T-helper 2 cell treated with Interferon-gamma antibody and Interleukin-4, amounts not matched to agents 5 μg/mL and 100 μg/mL, for 36 hours (primary cell): ENCODE results near the gene SLC17A7.

Source experiments
- DNase-seq: peaks from one replicate; pipeline ENCODE4 v3.0.0; 2021; ENCODE audit warnings: low spot score
- H3K27ac Mint-ChIP-seq: one replicate; pipeline ENCODE4 v1.8.0; 2021; ENCODE audit warnings: mild to moderate bottlenecking, mixed read lengths
- H3K27me3 Mint-ChIP-seq: one replicate; pipeline ENCODE4 v1.8.0; 2021; ENCODE audit warnings: low read depth, mixed read lengths
- H3K36me3 Mint-ChIP-seq: one replicate; pipeline ENCODE4 v1.8.0; 2021; ENCODE audit warnings: low read depth, mixed read lengths
- H3K4me1 Mint-ChIP-seq: one replicate; pipeline ENCODE4 v1.8.0; 2021; ENCODE audit warnings: low read depth, mixed read lengths
- H3K4me3 Mint-ChIP-seq: one replicate; pipeline ENCODE4 v1.8.0; 2022; ENCODE audit warnings: mild to moderate bottlenecking, moderate library complexity, mixed read lengths
- H3K9me3 Mint-ChIP-seq: one replicate; pipeline ENCODE4 v1.8.0; 2021; ENCODE audit warnings: mixed read lengths

Gene SLC17A7

GRCh38 chr19:49422407-49423070 is 18.8 kb downstream of the SLC17A7 start:
- Mint-ChIP-seq H3K4me3 (peak overlapping the region; percentile 77), H3K4me1 (peaks cover 37% of the 10 kb centered on the region), H3K27me3 (peaks cover 92% of the 10 kb centered on the region), H3K9me3 (no peaks in the 10 kb centered on the region), H3K36me3 (peaks cover 4% of the 10 kb centered on the region), H3K27ac (peak overlapping the region; percentile 8)
- DNase-seq, result peak; percentile 68

GRCh38 chr19:49421878-49422202 is 19.5 kb downstream of the SLC17A7 start:
- Mint-ChIP-seq H3K36me3 (peaks cover 4% of the 10 kb centered on the region), H3K4me3 (peak overlapping the region; percentile 60), H3K9me3 (no peaks in the 10 kb centered on the region), H3K27ac (peak overlapping the region; percentile 46), H3K4me1 (peaks cover 32% of the 10 kb centered on the region), H3K27me3 (peaks cover 86% of the 10 kb centered on the region)
- DNase-seq, result no peak

DNA sequence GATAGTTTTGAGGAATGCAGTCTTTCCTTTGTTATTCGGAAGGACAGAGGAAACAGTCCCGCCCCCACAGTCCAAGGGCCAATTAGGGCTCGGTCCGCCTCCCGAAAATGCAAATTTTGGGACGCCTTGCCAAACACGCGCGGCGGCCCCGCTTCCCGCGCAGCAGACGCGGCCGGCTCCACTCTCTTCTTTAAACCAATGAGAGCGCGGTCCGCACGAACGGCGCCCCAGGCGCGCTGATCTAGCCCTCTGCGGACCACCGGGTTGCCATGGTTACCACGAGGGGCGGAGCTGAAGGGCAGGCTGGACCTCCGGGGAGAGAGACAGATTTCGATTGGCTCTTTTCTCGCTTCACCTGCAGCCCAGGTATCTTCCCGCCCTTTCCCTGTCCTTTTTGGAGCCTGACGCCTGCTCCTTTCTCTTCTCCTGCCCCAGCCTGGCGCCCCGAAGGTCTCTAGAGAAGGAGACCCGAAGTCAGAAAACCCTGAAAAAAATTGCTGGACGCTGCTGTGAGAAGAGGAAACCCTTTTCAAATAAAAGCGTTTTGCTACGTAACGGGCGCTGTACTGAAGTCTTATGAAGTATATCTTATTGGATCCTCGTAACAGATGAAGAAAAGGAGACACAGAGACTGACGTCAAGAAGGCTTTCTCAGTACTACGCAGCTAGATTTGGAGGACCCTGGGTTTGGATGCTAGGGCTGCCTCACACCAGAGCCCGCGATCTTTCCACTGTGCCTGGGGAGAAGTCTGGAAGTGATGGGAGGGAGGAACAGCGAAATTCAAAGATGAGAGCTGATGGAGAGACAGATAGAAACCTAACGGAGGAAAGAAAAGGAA is 20.1 kb downstream of the SLC17A7 start:
- Mint-ChIP-seq H3K4me3 (peak overlapping the region; percentile 60), H3K4me1 (peaks cover 27% of the 10 kb centered on the region), H3K36me3 (peaks cover 4% of the 10 kb centered on the region), H3K27ac (peak overlapping the region; percentile 46), H3K9me3 (no peaks in the 10 kb centered on the region), H3K27me3 (peaks cover 81% of the 10 kb centered on the region)
- DNase-seq, result peak; percentile 58

DNA sequence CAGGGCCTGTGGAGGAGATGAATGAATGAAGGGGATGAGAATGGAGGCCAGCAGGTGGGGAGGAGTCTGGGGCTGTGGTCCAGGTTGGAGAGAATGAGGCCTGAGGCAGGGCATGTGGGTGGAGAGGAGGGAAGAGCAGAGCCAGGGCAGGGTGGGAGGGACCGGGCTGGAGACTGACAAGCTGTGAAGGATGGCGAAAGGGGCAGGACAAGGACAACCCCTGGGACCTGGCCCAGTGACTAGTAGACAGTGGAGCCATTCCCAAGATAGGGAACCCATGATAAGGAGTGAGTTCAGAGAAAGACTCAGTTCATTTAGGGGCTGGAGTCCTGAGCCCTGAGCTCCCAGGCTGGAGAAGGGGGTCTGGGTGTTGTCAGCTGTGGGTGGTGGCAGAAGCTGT is 21.1 kb downstream of the SLC17A7 start:
- Mint-ChIP-seq H3K36me3 (peaks cover 4% of the 10 kb centered on the region), H3K27ac (no peak overlapping the region), H3K9me3 (no peaks in the 10 kb centered on the region), H3K4me3 (peak overlapping the region; percentile 27), H3K4me1 (peaks cover 26% of the 10 kb centered on the region), H3K27me3 (peaks cover 72% of the 10 kb centered on the region)
- DNase-seq, result no peak

GRCh38 chr19:49419173-49419572 is 22.2 kb downstream of the SLC17A7 start:
- H3K9me3 Mint-ChIP-seq, result no peaks in the 10 kb centered on the region
- no peak for DNase-seq
- H3K36me3 Mint-ChIP-seq, result peaks cover 4% of the 10 kb centered on the region
- H3K27ac Mint-ChIP-seq, result no peak overlapping the region
- H3K4me3 Mint-ChIP-seq, result no peak overlapping the region
- peaks cover 21% of the 10 kb centered on the region for H3K4me1 Mint-ChIP-seq
- H3K27me3 Mint-ChIP-seq, result peaks cover 62% of the 10 kb centered on the region

DNA sequence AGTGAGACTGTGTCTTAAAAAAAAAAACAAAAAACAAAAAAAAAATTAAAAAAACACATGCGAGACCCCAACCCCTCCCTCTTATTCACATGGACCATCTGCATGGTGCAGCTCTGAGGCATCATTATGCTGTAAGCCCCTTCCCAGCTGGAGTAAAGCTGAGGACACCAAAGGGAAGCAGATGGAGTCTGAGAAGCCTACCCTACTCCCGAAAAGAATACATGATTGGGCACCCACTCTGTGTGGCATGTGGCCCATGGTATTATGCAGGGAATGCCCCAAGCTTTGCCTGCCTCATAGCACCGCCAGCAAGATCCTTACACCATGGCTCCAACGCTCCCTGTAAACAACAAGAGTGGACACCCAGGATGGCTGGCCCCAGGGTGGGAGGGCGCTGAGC is 22.8 kb downstream of the SLC17A7 start:
- H3K4me3 Mint-ChIP-seq, result no peak overlapping the region
- H3K4me1 Mint-ChIP-seq, result peaks cover 14% of the 10 kb centered on the region
- H3K9me3 Mint-ChIP-seq, result no peaks in the 10 kb centered on the region
- H3K27me3 Mint-ChIP-seq, result peaks cover 55% of the 10 kb centered on the region
- no peak for DNase-seq
- no peak overlapping the region for H3K27ac Mint-ChIP-seq
- peaks cover 4% of the 10 kb centered on the region for H3K36me3 Mint-ChIP-seq

DNA sequence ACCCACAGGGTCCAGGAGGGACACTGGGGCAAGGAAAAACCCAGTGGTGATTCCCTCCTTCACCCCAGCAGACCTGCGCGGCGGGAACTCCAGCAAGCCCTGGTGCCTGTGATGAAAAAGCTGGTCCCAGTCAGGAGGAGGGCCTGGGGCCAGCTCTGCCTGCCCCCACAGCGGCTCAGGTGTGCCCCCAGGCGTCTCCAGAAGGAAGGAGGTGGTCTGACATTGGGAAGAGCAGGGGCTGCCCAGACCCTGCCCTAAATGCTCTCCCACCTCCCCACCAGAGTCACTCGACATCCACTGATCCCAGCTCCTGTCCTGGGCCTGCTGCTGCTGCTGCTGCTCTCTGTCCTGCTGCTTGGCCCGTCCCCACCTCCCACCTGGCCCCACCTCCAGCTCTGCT is 24.2 kb downstream of the SLC17A7 start:
- Mint-ChIP-seq H3K9me3 (no peaks in the 10 kb centered on the region), H3K4me3 (no peak overlapping the region), H3K27me3 (peaks cover 49% of the 10 kb centered on the region), H3K36me3 (peaks cover 4% of the 10 kb centered on the region), H3K4me1 (peaks cover 9% of the 10 kb centered on the region), H3K27ac (no peak overlapping the region)
- no peak for DNase-seq

- Mint-ChIP-seq H3K4me1 (peaks cover 15% of the 10 kb centered on the region), H3K27ac (peak overlapping the region; percentile 5), H3K9me3 (no peaks in the 10 kb centered on the region), H3K36me3 (peaks cover 1% of the 10 kb centered on the region), H3K4me3 (no peak overlapping the region), H3K27me3 (peaks cover 38% of the 10 kb centered on the region)
- no peak for DNase-seq
Measured at GRCh38 chr19:49415810-49416200, 25.5 kb downstream of the SLC17A7 start.

DNA sequence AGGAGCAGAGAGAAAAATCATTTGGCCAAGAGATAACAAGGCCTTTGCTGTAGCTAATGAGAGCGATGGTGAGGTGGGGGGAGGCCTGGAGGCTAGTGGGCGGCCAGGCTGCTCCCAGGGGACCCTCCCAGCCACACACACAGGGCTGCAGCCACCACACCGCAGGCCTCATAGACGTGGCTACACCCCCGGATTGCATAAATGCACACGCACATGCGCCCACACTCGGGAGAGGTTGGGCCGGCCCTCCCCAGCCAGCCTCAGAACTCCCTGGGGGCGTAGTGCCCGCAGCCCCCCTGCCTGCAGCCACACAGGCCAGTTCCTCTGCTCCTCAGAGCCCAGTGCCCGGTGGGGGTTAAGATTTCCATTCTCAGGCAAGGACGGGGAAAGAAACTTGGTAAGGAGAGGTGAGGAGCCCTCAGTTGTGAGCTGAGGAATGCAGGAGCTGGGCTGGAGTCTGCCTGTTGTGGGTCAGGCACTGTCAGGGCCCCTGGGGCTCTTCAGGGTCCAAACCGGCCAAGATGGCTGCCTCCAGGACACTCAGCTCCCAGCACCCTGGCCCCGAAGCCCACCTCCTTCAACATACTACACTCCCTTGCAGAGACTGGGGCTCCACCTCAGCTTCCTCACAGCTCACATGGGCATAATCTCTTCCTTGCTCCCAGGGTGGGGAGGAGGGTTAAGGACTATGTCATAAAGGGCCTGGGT is 26.1 kb downstream of the SLC17A7 start:
- H3K27ac Mint-ChIP-seq, result no peak overlapping the region
- H3K36me3 Mint-ChIP-seq, result peaks cover 1% of the 10 kb centered on the region
- no peaks in the 10 kb centered on the region for H3K9me3 Mint-ChIP-seq
- no peak overlapping the region for H3K4me3 Mint-ChIP-seq
- peaks cover 32% of the 10 kb centered on the region for H3K27me3 Mint-ChIP-seq
- H3K4me1 Mint-ChIP-seq, result peaks cover 15% of the 10 kb centered on the region
- no peak for DNase-seq

DNA sequence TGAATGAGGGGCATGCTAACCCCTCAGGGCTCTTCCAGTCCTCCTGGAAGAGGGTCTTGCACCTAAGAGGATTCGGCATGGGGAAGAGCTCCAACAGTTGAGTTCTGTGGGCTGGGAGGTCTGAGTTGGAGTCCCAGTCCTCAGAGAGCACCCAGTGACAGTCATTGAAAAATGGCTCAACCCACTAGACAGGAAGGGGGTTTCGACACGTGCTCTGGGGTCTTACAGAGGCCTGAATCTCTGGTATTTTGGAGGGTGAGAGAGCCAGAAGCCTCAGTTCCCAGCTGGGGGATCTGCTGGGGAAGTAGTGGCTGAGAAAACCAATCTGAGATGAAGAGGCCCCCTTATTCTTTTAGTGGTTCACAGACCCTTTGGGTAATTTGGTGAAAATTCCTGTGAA is 27.1 kb downstream of the SLC17A7 start:
- no peak overlapping the region for H3K4me3 Mint-ChIP-seq
- no peaks in the 10 kb centered on the region for H3K9me3 Mint-ChIP-seq
- H3K27ac Mint-ChIP-seq, result no peak overlapping the region
- DNase-seq, result no peak
- H3K4me1 Mint-ChIP-seq, result peaks cover 25% of the 10 kb centered on the region
- H3K36me3 Mint-ChIP-seq, result peaks cover 3% of the 10 kb centered on the region
- peaks cover 22% of the 10 kb centered on the region for H3K27me3 Mint-ChIP-seq

DNA sequence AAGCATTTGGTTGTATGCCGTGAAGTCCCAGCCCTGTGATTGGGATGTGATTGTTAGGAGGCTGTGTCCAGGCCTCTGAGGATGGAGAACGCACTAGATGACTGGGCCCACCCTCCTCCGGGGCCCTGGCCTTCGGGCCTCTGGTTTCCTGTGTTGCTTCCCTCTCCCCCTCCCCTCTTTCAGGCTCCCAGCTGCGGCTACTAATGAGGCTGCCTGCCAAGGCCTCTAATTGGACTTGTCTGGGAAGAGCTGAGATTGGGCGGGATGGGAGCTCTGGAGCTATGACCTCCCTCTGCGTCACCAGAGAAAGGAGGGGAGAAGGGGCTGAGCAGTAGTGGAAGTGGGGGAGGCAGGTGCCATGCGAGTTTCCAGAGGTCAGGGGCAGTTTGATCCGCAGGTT is 28.0 kb downstream of the SLC17A7 start:
- Mint-ChIP-seq H3K27ac (no peak overlapping the region), H3K27me3 (peaks cover 14% of the 10 kb centered on the region), H3K4me3 (no peak overlapping the region), H3K4me1 (peaks cover 33% of the 10 kb centered on the region), H3K36me3 (peaks cover 5% of the 10 kb centered on the region), H3K9me3 (no peaks in the 10 kb centered on the region)
- DNase-seq, result no peak

DNA sequence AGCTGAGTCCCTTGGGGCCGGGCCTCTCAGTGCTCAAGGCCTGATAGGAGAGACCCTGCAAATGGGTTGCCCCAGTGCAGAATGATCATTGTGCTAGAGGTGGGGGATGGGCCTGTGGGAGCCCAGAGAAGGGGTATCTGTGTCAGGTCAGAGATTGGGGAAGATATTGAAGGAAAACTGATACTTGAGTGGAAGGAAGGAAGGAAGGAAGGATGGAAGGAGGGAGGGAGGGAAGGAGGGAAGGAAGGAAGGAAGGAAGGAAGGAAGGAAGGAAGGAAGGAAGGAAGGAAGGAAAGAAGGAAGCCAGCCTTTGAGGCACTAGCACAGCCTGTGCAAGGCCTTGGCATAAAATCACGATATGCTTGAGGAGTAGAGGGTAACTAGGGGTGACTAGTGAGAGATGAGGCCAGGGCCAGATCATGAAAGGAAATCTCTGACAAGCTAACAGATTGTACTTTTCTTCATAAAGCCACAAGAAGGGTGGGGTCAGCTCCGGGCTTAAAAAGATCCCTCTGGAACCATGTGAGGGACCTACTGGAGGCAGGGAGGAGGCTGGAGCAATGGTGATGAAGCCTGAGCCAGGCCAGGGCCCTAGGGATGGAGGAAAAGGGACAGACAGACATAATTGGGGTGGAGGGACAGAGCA is 29.5 kb downstream of the SLC17A7 start:
- Mint-ChIP-seq H3K36me3 (peaks cover 5% of the 10 kb centered on the region), H3K4me3 (no peak overlapping the region), H3K27me3 (peaks cover 6% of the 10 kb centered on the region), H3K9me3 (no peaks in the 10 kb centered on the region), H3K27ac (peak overlapping the region; percentile 62), H3K4me1 (peaks cover 47% of the 10 kb centered on the region)
- no peak for DNase-seq

- no peaks in the 10 kb centered on the region for H3K9me3 Mint-ChIP-seq
- H3K36me3 Mint-ChIP-seq, result peaks cover 5% of the 10 kb centered on the region
- peak overlapping the region; percentile 96 for H3K27ac Mint-ChIP-seq
- peaks cover 53% of the 10 kb centered on the region for H3K4me1 Mint-ChIP-seq
- DNase-seq, result no peak
- peaks cover 3% of the 10 kb centered on the region for H3K27me3 Mint-ChIP-seq
- peak overlapping the region; percentile 71 for H3K4me3 Mint-ChIP-seq
Measured at GRCh38 chr19:49409441-49410029, 31.8 kb downstream of the SLC17A7 start.
